Measurements from ENCODE around the gene TMPRSS15. TPM values are rescaled to one million over a fixed set of nuclear protein-coding genes. Genes with fewer than 3 reads are reported as not detected.

TMPRSS15 gene
- polyA plus RNA-seq, 1 donor (not counting 4 experiments of a cell fraction or from before 2014, with no cell fraction given), result not detected

DNA sequence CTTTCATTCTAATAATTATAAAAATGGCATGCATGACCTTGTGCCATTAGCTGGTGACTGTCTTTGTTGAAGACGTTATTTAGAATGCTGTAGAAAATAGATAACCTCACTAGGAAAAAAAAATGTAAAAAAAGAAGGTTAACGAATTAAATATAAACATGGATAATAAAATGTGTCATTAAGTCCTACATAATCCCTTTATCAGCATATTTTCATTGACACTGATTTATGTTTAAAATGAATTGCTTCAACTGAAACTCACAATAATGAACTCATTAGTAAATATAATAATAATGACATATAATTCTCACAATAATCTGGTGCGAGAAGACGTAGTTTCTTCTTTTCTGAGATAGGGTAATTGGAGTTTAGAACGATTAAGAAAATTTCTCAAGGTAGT is 4.7 kb downstream of the TMPRSS15 start:
- dilution Hi-C loops (cut with MboI; ENCODE audit: extremely low pct_ligation_motif_present, low sequenced_read_pairs), result no loop called here
- FAIRE-seq, result no peak

DNA sequence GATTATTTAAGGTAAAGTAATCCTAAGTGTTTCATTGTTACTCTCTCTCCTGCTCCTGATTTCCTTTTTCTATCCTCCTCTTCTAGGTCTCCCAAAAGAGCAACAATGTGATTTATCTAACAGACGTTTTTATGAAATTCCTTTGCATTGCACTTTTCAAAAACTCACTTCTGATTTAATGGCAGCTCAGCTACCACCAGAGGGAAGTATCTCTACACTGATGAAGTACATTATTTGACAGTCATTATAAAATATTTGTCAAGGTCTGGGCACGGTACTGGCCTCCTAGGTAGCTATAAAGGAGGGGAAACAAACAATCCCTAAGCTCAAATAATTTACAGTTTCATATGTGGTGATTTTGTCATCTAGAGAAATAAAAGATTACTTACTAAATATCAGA is 15.6 kb downstream of the TMPRSS15 start:
- H4K20me1 ChIP-seq (ENCODE audit: control insufficient read depth, extremely low read depth, insufficient read depth, low read length), result no peaks in the 10 kb centered on the region
- no peak overlapping the region for H3K4me2 ChIP-seq (ENCODE audit: control insufficient read depth, extremely low read depth, insufficient read depth, low read depth, low read length)
- no peak overlapping the region for H3K4me3 ChIP-seq (ENCODE audit: control insufficient read depth in 2 of 3, extremely low read depth in 1 of 3, insufficient read depth in 2 of 3, low read depth in 1 of 3, low read length in 3 of 3)
- H3K36me3 ChIP-seq (ENCODE audit: control insufficient read depth in 2 of 2, extremely low read depth in 1 of 2, insufficient read depth in 2 of 2, low read length in 2 of 2), result no peaks in the 10 kb centered on the region
- TF ChIP-seq EZH2 (IDR thresholded peaks at IDR 0.05; ENCODE audit: low read length), result no peak
- TF ChIP-seq, protein P1, sequence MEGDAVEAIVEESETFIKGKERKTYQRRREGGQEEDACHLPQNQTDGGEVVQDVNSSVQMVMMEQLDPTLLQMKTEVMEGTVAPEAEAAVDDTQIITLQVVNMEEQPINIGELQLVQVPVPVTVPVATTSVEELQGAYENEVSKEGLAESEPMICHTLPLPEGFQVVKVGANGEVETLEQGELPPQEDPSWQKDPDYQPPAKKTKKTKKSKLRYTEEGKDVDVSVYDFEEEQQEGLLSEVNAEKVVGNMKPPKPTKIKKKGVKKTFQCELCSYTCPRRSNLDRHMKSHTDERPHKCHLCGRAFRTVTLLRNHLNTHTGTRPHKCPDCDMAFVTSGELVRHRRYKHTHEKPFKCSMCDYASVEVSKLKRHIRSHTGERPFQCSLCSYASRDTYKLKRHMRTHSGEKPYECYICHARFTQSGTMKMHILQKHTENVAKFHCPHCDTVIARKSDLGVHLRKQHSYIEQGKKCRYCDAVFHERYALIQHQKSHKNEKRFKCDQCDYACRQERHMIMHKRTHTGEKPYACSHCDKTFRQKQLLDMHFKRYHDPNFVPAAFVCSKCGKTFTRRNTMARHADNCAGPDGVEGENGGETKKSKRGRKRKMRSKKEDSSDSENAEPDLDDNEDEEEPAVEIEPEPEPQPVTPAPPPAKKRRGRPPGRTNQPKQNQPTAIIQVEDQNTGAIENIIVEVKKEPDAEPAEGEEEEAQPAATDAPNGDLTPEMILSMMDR (optimal IDR thresholded peaks at IDR 0.05 in 1 of 3, IDR thresholded peaks at IDR 0.05 in 1 of 3, conservative IDR thresholded peaks at IDR 0.05 in 1 of 3; ENCODE audit: extremely low read depth in 1 of 3, insufficient read depth in 2 of 3, low read length in 3 of 3), result no peak
- H3K27ac ChIP-seq (ENCODE audit: control insufficient read depth, insufficient read depth, low read length), result no peak overlapping the region
- no peak for FAIRE-seq
- dilution Hi-C loops (cut with MboI; ENCODE audit: extremely low pct_ligation_motif_present, low sequenced_read_pairs), result no loop called here
- no peaks in the 10 kb centered on the region for H3K4me1 ChIP-seq (ENCODE audit: control insufficient read depth, extremely low read depth, insufficient read depth, low read length)
- H3K9ac ChIP-seq (ENCODE audit: control insufficient read depth, extremely low read depth, insufficient read depth, low read length), result no peak overlapping the region
- H3K9me3 ChIP-seq (ENCODE audit: control insufficient read depth, low read depth, low read length), result no peaks in the 10 kb centered on the region
- H2AFZ ChIP-seq (ENCODE audit: control insufficient read depth, low read length), result no peak overlapping the region
- no peak for DNase-seq (ENCODE audit: low read depth, low spot score)
- H3K27me3 ChIP-seq (ENCODE audit: control insufficient read depth, extremely low read depth, insufficient read depth, low read length), result no peaks in the 10 kb centered on the region
- no peaks in the 10 kb centered on the region for H3K9me1 ChIP-seq (ENCODE audit: control insufficient read depth, extremely low read depth, insufficient read depth, low read length)
- no peaks in the 10 kb centered on the region for H3K79me2 ChIP-seq (ENCODE audit: control insufficient read depth, insufficient read depth, low read length)

More for the DNA sequence above, 4.7 kb downstream of the TMPRSS15 start:
- Histone ChIP-seq H3K9me3 (ENCODE audit: control insufficient read depth, low read depth, low read length) (no peaks in the 10 kb centered on the region), H3K4me2 (ENCODE audit: control insufficient read depth, extremely low read depth, insufficient read depth, low read depth, low read length) (no peak overlapping the region), H3K4me3 (ENCODE audit: control insufficient read depth in 2 of 3, extremely low read depth in 1 of 3, insufficient read depth in 2 of 3, low read depth in 1 of 3, low read length in 3 of 3) (no peak overlapping the region), H2AFZ (ENCODE audit: control insufficient read depth, low read length) (no peak overlapping the region), H3K9me1 (ENCODE audit: control insufficient read depth, extremely low read depth, insufficient read depth, low read length) (no peaks in the 10 kb centered on the region), H3K27ac (ENCODE audit: control insufficient read depth, insufficient read depth, low read length) (no peak overlapping the region), H3K27me3 (ENCODE audit: control insufficient read depth, extremely low read depth, insufficient read depth, low read length) (no peaks in the 10 kb centered on the region), H3K36me3 (ENCODE audit: control insufficient read depth in 2 of 2, extremely low read depth in 1 of 2, insufficient read depth in 2 of 2, low read length in 2 of 2) (no peaks in the 10 kb centered on the region), H4K20me1 (ENCODE audit: control insufficient read depth, extremely low read depth, insufficient read depth, low read length) (no peaks in the 10 kb centered on the region), H3K79me2 (ENCODE audit: control insufficient read depth, insufficient read depth, low read length) (no peaks in the 10 kb centered on the region), H3K4me1 (ENCODE audit: control insufficient read depth, extremely low read depth, insufficient read depth, low read length) (no peaks in the 10 kb centered on the region), H3K9ac (ENCODE audit: control insufficient read depth, extremely low read depth, insufficient read depth, low read length) (no peak overlapping the region)
- no peak for DNase-seq (ENCODE audit: low read depth, low spot score)
- TF ChIP-seq, protein P1 (optimal IDR thresholded peaks at IDR 0.05 in 1 of 3, IDR thresholded peaks at IDR 0.05 in 1 of 3, conservative IDR thresholded peaks at IDR 0.05 in 1 of 3; ENCODE audit: extremely low read depth in 1 of 3, insufficient read depth in 2 of 3, low read length in 3 of 3), result no peak
- no peak for TF ChIP-seq EZH2 (IDR thresholded peaks at IDR 0.05; ENCODE audit: low read length)

Measured in keratinocyte (primary cell).